ENCODE data around the gene DAPK1.

The DAPK1 gene

GRCh38 chr9:87497604-87498045 lies at the start of gene DAPK1:
DAPK1 (plus strand) TSS chr9:87497867; CDS start chr9:87499078, 1,211 bp downstream.
- Mint-ChIP-seq H3K9me3 (no peaks in the 10 kb centered on the region), H3K27ac (no peak within 1 kb of the TSS), H3K4me1 (ENCODE audit: low read depth) (peaks cover 26% of the 10 kb centered on the region), H3K27me3 (peaks cover 69% of the 10 kb centered on the region), H3K36me3 (ENCODE audit: low read depth) (no peaks in the 10 kb centered on the region), H3K4me3 (peak within 1 kb of the TSS; percentile 67)
- peak; percentile 40 for DNase-seq

DNA sequence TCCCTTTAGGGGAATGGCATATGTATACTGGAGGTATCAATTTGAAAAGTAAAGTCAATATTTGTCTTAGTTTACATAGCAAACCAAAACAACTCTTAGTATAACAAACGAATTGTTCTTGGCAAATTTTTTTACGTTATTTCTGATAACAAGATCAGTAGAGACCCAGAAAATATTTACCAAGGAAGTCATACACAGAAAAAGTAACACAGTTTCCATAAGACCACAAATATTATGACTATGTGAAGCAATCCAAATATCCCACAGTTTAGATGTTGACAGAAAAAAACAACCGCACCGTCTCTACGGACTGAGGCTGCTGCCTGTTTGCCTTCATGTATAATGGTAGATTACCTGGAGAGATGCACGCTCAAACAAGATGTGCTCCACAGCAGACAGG lies 46.5 kb upstream of the DAPK1 start:
- no peak for DNase-seq
- H3K36me3 Mint-ChIP-seq (ENCODE audit: low read depth), result no peaks in the 10 kb centered on the region
- no peaks in the 10 kb centered on the region for H3K4me1 Mint-ChIP-seq (ENCODE audit: low read depth)
- H3K4me3 Mint-ChIP-seq, result no peak overlapping the region
- peaks cover 3% of the 10 kb centered on the region for H3K27me3 Mint-ChIP-seq
- no peak overlapping the region for H3K27ac Mint-ChIP-seq
- peaks cover 8% of the 10 kb centered on the region for H3K9me3 Mint-ChIP-seq

- Mint-ChIP-seq H3K9me3 (peaks cover 10% of the 10 kb centered on the region), H3K36me3 (ENCODE audit: low read depth) (no peaks in the 10 kb centered on the region), H3K27me3 (peaks cover 9% of the 10 kb centered on the region), H3K4me3 (no peak overlapping the region), H3K27ac (no peak overlapping the region), H3K4me1 (ENCODE audit: low read depth) (no peaks in the 10 kb centered on the region)
- no peak for DNase-seq
Observed at GRCh38 chr9:87455407-87455806, 42.3 kb upstream of the DAPK1 start.

GRCh38 chr9:87461256-87461655 lies 36.4 kb upstream of the DAPK1 start:
- Mint-ChIP-seq H3K27ac (no peak overlapping the region), H3K4me1 (ENCODE audit: low read depth) (peaks cover 22% of the 10 kb centered on the region), H3K4me3 (no peak overlapping the region), H3K9me3 (peaks cover under 1% of the 10 kb centered on the region), H3K27me3 (peaks cover 6% of the 10 kb centered on the region), H3K36me3 (ENCODE audit: low read depth) (no peaks in the 10 kb centered on the region)
- DNase-seq, result no peak

DNA sequence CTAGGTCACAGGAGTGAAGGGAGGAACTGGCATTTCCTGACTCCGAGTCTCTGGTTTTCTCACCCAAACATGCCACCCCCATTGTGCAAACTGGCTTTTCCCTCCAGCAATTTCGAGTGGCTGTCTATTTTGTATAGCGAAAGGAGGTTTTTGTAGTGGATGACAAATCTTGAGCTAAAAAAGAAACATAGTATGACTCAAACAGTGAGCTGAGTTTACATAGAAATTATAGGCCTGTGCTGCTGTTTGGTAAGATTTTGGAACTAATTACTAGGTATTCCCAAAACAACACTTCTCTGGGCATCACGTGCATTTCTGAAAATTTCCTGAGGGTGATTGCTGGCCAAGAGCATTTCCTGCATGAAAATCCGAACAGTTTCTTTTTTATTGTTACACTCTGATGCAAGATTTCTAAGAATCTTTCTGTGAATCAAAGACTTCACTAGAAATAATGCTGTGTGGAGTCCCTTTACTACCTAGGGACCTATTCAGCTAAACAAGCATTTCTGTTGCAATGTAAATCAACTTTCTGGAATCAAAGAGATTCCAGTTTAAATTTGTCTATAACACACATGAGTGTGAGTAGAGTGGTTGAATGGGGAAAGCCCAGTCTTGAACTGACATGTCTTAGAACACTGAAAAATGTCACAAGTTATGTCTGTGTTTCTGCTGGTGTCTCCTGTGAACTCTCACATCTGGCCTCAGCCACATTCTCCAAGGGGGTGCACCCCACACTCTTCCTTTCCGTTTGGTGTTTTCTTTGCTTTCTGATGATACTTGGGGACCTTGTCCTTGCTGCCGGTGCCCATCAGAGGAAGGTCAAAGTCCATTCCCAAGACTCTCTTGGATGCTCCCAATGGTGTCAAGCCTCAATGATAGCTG lies 33.3 kb upstream of the DAPK1 start:
- Mint-ChIP-seq H3K4me3 (no peak overlapping the region), H3K4me1 (ENCODE audit: low read depth) (peaks cover 22% of the 10 kb centered on the region), H3K27ac (peak overlapping the region; percentile 89), H3K9me3 (no peaks in the 10 kb centered on the region), H3K27me3 (peaks cover 5% of the 10 kb centered on the region), H3K36me3 (ENCODE audit: low read depth) (no peaks in the 10 kb centered on the region)
- no peak for DNase-seq

- Mint-ChIP-seq H3K4me3 (no peak overlapping the region), H3K27me3 (peaks cover under 1% of the 10 kb centered on the region), H3K4me1 (ENCODE audit: low read depth) (peaks cover 22% of the 10 kb centered on the region), H3K27ac (peak overlapping the region; percentile 89), H3K36me3 (ENCODE audit: low read depth) (no peaks in the 10 kb centered on the region), H3K9me3 (no peaks in the 10 kb centered on the region)
- DNase-seq, result no peak
Observed at GRCh38 chr9:87464992-87465378, 32.7 kb upstream of the DAPK1 start.

- Mint-ChIP-seq H3K27me3 (no peaks in the 10 kb centered on the region), H3K4me3 (no peak overlapping the region), H3K27ac (peak overlapping the region; percentile 29), H3K36me3 (ENCODE audit: low read depth) (no peaks in the 10 kb centered on the region), H3K9me3 (no peaks in the 10 kb centered on the region), H3K4me1 (ENCODE audit: low read depth) (peaks cover 22% of the 10 kb centered on the region)
- DNase-seq, result no peak
Observed at GRCh38 chr9:87465816-87466215, 31.9 kb upstream of the DAPK1 start.

DNA sequence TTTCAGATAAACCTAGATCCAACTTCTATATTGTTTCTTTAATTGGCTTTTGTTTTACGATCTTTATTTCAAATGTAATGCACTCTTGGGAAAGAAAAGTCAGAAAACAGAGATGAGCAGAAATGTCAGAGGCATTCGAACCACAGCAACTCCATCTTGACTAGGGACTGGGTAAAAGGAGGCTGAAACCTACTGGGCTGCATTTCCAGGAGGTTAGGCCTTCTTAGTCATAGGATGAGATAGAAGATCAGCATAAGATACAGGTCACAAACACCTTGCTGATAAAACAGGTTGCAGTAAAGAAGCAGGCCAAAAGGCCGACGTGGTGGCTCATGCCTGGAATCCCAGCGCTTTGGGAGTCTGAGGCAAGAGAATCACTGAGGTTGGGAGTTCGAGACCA lies 30.5 kb upstream of the DAPK1 start:
- H3K36me3 Mint-ChIP-seq (ENCODE audit: low read depth), result no peaks in the 10 kb centered on the region
- H3K4me3 Mint-ChIP-seq, result no peak overlapping the region
- H3K27me3 Mint-ChIP-seq, result no peaks in the 10 kb centered on the region
- H3K27ac Mint-ChIP-seq, result no peak overlapping the region
- no peaks in the 10 kb centered on the region for H3K9me3 Mint-ChIP-seq
- DNase-seq, result no peak
- peaks cover 22% of the 10 kb centered on the region for H3K4me1 Mint-ChIP-seq (ENCODE audit: low read depth)

DNA sequence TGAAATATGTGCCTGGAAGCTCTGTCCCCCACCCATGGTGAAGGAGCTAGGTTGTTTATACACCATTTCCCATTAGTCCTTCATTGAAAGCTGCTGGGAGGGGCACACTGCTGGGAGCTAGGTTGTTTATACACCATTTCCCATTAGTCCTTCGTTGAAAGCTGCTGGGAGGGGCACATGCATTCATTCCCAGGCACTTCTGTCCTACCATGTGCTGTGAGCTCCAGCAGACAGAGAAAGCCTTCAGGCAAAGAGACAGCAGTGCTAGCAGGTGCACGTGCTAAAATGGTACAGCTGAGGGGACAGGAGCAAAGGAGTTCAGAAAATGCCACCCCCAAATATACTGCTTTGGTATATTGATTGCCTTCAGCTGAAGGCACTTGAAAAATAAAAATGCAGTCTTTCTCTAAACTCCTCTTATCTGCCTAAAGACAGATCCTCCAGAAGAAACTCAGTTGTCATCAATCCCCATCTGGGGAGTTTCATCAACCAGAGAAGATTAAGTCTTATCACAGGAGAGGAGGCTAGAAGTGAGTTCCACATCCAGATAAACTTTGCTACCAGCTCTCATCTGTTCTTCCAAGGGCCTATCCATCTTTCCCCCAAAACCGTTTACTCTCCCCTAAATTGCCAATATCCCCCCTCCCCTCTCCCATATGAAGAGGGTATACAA lies 27.7 kb upstream of the DAPK1 start:
- H3K36me3 Mint-ChIP-seq (ENCODE audit: low read depth), result no peaks in the 10 kb centered on the region
- H3K9me3 Mint-ChIP-seq, result no peaks in the 10 kb centered on the region
- H3K4me3 Mint-ChIP-seq, result no peak overlapping the region
- H3K4me1 Mint-ChIP-seq (ENCODE audit: low read depth), result peaks cover 5% of the 10 kb centered on the region
- H3K27ac Mint-ChIP-seq, result no peak overlapping the region
- DNase-seq, result no peak
- no peaks in the 10 kb centered on the region for H3K27me3 Mint-ChIP-seq

DNA sequence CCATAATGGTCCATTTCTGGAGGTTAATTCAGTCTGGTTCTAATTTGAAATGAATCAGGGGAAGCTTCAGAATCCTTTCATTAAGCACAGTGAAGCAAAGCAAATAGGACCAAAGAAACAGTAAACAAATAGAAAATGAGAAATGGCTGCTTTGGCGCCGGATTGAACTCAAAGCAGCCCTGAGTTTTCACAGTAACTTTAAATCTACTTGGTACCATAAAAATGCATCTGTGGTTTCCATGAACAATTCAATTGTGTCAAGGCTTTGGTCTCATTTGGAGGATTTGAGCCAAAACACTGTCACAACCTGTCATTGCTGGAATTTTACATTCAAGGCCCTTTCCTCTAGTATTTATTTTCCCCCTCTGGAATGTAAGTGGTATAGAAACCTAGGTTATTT lies 25.9 kb upstream of the DAPK1 start:
- H3K27ac Mint-ChIP-seq, result no peak overlapping the region
- H3K36me3 Mint-ChIP-seq (ENCODE audit: low read depth), result no peaks in the 10 kb centered on the region
- no peak for DNase-seq
- H3K4me1 Mint-ChIP-seq (ENCODE audit: low read depth), result peaks cover 7% of the 10 kb centered on the region
- no peaks in the 10 kb centered on the region for H3K27me3 Mint-ChIP-seq
- no peak overlapping the region for H3K4me3 Mint-ChIP-seq
- H3K9me3 Mint-ChIP-seq, result no peaks in the 10 kb centered on the region

DNA sequence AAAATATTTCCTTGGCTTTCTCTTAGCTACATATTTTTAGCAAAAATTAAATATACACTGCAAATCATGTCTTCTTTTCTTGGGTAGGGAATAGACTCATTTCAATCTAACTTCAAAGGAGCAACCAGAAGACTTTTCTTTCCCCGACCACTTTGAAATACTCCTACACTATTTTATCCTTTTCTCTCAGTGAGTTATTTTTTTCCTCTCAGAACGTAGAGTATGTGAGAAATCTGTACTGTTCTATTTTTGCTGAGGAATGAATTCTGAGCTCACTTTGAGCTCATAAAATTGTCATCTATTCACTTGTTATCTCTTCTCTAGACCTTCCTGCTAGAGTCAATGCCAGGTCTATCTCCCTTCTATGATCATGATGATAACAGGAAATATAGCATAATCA lies 22.2 kb upstream of the DAPK1 start:
- Mint-ChIP-seq H3K9me3 (no peaks in the 10 kb centered on the region), H3K4me1 (ENCODE audit: low read depth) (peaks cover 14% of the 10 kb centered on the region), H3K36me3 (ENCODE audit: low read depth) (no peaks in the 10 kb centered on the region), H3K27me3 (no peaks in the 10 kb centered on the region), H3K4me3 (no peak overlapping the region), H3K27ac (no peak overlapping the region)
- DNase-seq, result no peak

- Mint-ChIP-seq H3K4me3 (no peak overlapping the region), H3K4me1 (ENCODE audit: low read depth) (peaks cover 14% of the 10 kb centered on the region), H3K36me3 (ENCODE audit: low read depth) (no peaks in the 10 kb centered on the region), H3K27me3 (no peaks in the 10 kb centered on the region), H3K27ac (no peak overlapping the region), H3K9me3 (no peaks in the 10 kb centered on the region)
- no peak for DNase-seq
Observed at GRCh38 chr9:87478226-87478992, 19.3 kb upstream of the DAPK1 start.

DNA sequence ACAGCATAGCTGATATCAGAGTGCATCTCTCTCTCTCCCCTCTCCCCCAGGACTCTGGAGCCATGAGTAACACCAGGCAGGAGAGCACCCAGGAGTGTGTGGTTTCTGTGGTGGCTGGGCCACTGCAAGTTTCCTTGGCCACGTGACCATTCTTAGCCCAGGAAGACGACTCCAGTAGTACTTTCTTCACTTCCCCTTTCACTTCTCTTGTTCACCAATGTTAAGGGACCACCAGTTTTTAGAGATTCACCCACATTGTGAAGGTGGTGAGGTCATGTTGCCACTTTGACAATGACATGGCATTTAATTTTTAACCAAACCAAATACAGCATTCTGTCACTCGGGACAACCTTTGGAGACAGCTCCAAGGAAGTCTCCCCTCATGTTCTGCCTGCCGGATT lies 17.9 kb upstream of the DAPK1 start:
- no peak overlapping the region for H3K4me3 Mint-ChIP-seq
- no peaks in the 10 kb centered on the region for H3K36me3 Mint-ChIP-seq (ENCODE audit: low read depth)
- H3K27me3 Mint-ChIP-seq, result no peaks in the 10 kb centered on the region
- H3K27ac Mint-ChIP-seq, result no peak overlapping the region
- H3K4me1 Mint-ChIP-seq (ENCODE audit: low read depth), result peaks cover 14% of the 10 kb centered on the region
- no peaks in the 10 kb centered on the region for H3K9me3 Mint-ChIP-seq
- DNase-seq, result no peak

GRCh38 chr9:87481890-87482855 lies 15.5 kb upstream of the DAPK1 start:
- Mint-ChIP-seq H3K27me3 (peaks cover 12% of the 10 kb centered on the region), H3K27ac (no peak overlapping the region), H3K36me3 (ENCODE audit: low read depth) (no peaks in the 10 kb centered on the region), H3K4me3 (no peak overlapping the region), H3K9me3 (no peaks in the 10 kb centered on the region), H3K4me1 (ENCODE audit: low read depth) (peaks cover 7% of the 10 kb centered on the region)
- DNase-seq, result no peak

Measured in activated T-cell treated with anti-CD3 and anti-CD28 coated beads, Interleukin-2, amount 50 U/mL, for 24 hours (primary cell).